Left lung (tissue), 10 donors: ENCODE measurements around the gene RASGEF1C. TPM values are rescaled to one million over a fixed set of nuclear protein-coding genes. Genes with fewer than 3 reads are reported as not detected.
A peak's percentile ranks its signal among the peaks of the same experiment; 100 is the strongest.

Experiments
- ATAC-seq: fragments of 200-7000 bp; cut with Tn5 transposase; one replicate; pipeline ENCODE4 v1.9.1; 2020; ENCODE audit warnings: moderate library complexity
- DNase-seq, 4 donors: peaks; one replicate each; pipeline ENCODE4 v3.0.0-alpha.2; 2013 to 2020
- H3K27ac ChIP-seq, 2 donors: fragments of 200-600 bp; sonication (generic) in 1 of 2; one replicate each; pipeline versions ENCODE4 v1.5.0 to v1.8.0; 2020 to 2021
- H3K27me3 ChIP-seq, 2 donors: fragments of 200-600 bp; sonication (generic) in 1 of 2; one replicate each; pipeline versions ENCODE4 v1.5.0 to v1.8.0; 2020 to 2021
- H3K36me3 ChIP-seq, 2 donors: fragments of 200-600 bp; sonication (generic) in 1 of 2; one replicate each; pipeline versions ENCODE4 v1.5.0 to v1.8.0; 2020 to 2021
- H3K4me1 ChIP-seq, 2 donors: fragments of 200-600 bp; one replicate each; pipeline ENCODE4 v1.8.0; 2021
- H3K4me3 ChIP-seq, 2 donors: fragments of 200-600 bp; sonication (generic) in 1 of 2; one replicate each; pipeline versions ENCODE4 v1.5.0 to v1.8.0; 2020 to 2021; ENCODE audit warnings: mild to moderate bottlenecking in 1 of 2
- H3K9me3 ChIP-seq, 2 donors: fragments of 200-600 bp; sonication (generic) in 1 of 2; one replicate each; pipeline versions ENCODE4 v1.5.0 to v1.8.0; 2020 to 2021
- intact Hi-C, 2 donors: fragments of 100-400 bp; cut with DNase I; formaldehyde crosslinking; loops; one replicate each; pipeline versions ENCODE4 v1.11.2 to v1.14.2; 2022
- polyA plus RNA-seq, 6 donors: library from polyadenylated mRNA; unstranded; fragments of 120-200 nt; gene quantifications; one replicate each; pipeline ENCODE4 v1.2.1, GENCODE V29; 2013; ENCODE audit not compliant: insufficient read length in 6 of 6
- total RNA-seq, 2 donors: library from RNA; stranded (reverse); fragmentation: NEBNext Ultra II Directional; extraction: Animal tissue kit (Norgen Biotek cat#: 25700); gene quantifications; one replicate each; pipeline ENCODE4 v1.2.1, GENCODE V29; 2021
- TF ChIP-seq, protein P1 (sequence below), 2 donors: fragments of 200-600 bp; sonication (generic) in 1 of 2; IDR thresholded peaks; one replicate each; pipeline versions ENCODE4 v1.5.0 to v1.8.0; 2021; ENCODE audit warnings: antibody characterized with exemption in 2 of 2
- donor health status: DM: no; HTN: yes; CAD: no.
- donor health status: DM: no; HTN: no; CAD: no.

The RASGEF1C gene
- total and polyA plus RNA-seq, 8 donors: 0.09 to 0.34 (median 0.17) TPM; not detected in 3

DNA sequence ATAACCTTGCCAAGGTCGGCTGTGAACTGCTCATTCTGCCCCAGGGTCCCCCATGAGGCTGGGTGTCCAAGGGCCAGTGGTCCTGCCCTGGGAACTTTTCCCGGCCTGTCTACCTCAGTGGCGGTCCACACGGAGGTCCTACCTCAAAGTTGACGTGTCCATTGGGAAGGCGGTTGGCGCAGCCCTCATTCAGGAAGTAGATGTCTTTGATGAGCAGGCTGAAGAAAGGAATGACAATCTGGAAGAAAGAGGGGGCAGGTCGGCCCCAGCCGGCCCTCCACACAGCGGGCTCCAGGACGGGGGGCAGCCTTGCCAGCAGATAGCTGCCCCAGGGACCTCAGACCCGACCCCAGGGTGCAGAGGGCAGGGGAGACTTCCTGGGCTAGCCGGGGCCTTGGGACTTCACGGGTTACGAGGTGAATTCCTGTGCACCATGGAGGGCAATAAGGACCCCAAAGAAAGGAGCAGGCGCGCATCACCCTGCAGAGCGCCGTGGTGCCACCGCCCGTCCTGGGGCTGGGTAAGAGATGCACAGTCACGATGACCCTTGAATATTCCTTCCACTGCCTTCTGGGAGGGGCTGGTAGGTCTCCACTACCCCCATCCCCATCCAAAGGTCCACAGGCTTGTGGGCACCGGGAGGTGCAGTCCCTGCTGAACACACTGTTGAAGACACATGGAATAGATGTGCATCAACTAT, 94.6 kb downstream of the RASGEF1C start:
- H3K4me3 ChIP-seq: no peak overlapping the region
- intact Hi-C loops: no loop called here
- no peaks in the 10 kb centered on the region for H3K4me1 ChIP-seq
- TF ChIP-seq, protein P1, sequence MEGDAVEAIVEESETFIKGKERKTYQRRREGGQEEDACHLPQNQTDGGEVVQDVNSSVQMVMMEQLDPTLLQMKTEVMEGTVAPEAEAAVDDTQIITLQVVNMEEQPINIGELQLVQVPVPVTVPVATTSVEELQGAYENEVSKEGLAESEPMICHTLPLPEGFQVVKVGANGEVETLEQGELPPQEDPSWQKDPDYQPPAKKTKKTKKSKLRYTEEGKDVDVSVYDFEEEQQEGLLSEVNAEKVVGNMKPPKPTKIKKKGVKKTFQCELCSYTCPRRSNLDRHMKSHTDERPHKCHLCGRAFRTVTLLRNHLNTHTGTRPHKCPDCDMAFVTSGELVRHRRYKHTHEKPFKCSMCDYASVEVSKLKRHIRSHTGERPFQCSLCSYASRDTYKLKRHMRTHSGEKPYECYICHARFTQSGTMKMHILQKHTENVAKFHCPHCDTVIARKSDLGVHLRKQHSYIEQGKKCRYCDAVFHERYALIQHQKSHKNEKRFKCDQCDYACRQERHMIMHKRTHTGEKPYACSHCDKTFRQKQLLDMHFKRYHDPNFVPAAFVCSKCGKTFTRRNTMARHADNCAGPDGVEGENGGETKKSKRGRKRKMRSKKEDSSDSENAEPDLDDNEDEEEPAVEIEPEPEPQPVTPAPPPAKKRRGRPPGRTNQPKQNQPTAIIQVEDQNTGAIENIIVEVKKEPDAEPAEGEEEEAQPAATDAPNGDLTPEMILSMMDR (IDR thresholded peaks at IDR 0.05): no peak
- ATAC-seq (no peak), DNase-seq (peak in 2 of 4 donors; percentile 23 to 56)
- no peak overlapping the region for H3K27ac ChIP-seq
- H3K36me3 ChIP-seq: no peaks in the 10 kb centered on the region
- H3K9me3 ChIP-seq: no peaks in the 10 kb centered on the region
- peaks cover 0 to 23% of the 10 kb centered on the region in 2 donors for H3K27me3 ChIP-seq

DNA sequence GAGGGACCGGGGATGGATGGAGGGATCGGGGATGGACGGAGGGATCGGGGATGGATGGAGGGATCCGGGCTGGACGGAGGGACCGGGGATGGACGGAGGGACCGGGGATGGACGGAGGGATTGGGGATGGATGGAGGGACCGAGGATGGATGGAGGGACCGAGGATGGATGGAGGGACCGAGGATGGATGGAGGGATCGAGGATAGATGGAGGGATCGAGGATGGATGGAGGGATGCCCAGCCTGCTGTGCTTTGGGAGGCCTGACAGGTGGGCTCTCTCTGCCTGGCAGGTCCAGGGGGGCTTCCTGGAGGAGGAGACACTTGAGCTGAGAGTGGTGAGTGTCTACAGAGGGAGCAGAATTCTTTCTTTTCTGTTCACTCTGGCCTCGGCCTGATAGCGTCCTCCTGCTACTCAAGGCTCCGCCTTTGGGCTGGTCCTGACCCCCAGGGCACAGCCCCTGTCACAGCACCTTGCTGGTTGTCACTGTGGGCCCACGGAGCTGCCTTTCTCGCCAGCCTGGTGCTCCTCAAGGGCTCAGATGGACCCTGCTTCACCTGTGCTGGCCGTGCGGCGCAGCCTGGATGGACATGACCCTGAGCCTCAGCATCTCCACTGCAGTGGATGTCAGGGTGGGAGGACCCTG, 95.2 kb downstream of the RASGEF1C start:
- no peak overlapping the region for H3K27ac ChIP-seq
- no peaks in the 10 kb centered on the region for H3K4me1 ChIP-seq
- ATAC-seq (no peak), DNase-seq (peak in 1 of 4 donors; percentile 47)
- peaks cover 0 to 16% of the 10 kb centered on the region in 2 donors for H3K27me3 ChIP-seq
- H3K9me3 ChIP-seq: peaks cover 0 to 2% of the 10 kb centered on the region in 2 donors
- no peak overlapping the region for H3K4me3 ChIP-seq
- TF ChIP-seq, protein P1 (IDR thresholded peaks at IDR 0.05): no peak
- intact Hi-C loops: no loop called here
- H3K36me3 ChIP-seq: no peaks in the 10 kb centered on the region

DNA sequence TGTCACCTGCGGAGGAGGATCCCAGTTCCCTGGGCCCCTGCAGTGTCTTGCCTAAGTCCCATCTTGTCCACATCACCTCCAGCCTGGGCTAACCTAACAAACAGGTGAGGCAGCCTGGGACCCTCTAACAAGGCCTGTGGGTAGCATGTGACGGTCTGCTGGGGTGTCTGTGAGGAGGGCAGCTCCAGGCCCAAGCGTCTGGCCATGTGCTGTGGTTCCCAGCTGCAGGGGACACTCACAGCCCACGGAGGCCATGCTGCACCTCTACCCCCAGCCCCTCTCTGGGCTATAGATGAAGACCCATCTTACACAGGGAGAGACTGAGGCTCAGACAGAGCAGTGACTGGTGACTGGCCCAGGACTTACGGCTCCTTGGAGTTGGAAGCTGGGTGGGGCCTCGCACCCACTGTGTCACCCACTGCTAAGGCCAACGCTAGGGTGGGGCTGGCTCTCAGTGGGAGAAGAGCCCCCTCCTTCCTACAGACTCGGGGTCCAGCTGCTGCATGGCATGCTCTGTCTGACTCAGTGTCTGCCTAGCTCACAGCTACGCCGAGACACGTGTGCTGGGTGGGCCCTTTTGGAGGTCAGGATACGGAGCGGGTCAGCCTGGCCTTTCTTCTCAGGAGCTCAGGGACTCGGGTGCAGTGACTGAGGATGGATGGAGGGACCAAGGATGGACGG, 96.7 kb downstream of the RASGEF1C start:
- peak in 1 of 4 donors; percentile 30 for DNase-seq
- TF ChIP-seq, protein P1 (IDR thresholded peaks at IDR 0.05): no peak
- intact Hi-C loops: no loop called here
- Histone ChIP-seq H3K36me3 (no peaks in the 10 kb centered on the region), H3K27me3 (peaks cover 0 to 6% of the 10 kb centered on the region in 2 donors), H3K9me3 (peaks cover 0 to 15% of the 10 kb centered on the region in 2 donors), H3K4me1 (no peaks in the 10 kb centered on the region), H3K27ac (no peak overlapping the region), H3K4me3 (no peak overlapping the region)
- no peak for ATAC-seq

DNA sequence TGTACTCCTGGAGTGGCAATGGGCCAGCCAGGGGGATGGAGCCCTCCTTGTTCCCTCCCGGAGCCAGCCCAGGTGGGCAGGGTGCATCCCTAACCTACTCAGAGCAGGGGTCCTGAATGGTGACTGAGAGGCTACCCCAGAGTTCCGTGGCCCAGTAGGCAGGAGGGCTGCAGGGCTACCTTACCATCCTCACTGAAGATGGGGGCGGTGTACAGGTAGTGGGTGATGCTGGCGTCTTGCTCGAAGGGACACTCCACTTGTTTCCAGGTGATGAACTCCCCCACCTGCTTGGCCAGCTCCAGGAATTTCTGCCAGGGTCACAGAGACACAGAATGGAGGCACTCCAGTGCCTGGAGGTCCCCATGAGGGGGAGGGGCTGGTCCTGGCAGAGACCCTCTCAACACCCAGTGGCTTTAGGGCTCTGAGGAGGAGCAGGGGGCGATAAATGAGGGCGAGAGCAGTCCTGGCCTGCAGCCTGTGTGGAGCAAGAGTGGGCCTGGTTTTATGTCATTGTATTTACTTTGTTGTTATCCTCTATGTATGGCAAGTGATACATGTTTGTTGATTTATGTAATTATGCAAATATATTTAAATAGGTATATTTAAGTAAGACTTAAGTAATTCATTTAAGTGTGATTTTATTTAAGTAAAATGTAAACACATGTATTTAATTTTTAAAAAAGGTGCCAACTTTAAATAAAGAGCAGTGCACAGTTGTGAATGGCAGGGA, 97.6 kb downstream of the RASGEF1C start:
- peaks cover 0 to 24% of the 10 kb centered on the region in 2 donors for H3K9me3 ChIP-seq
- TF ChIP-seq, protein P1 (IDR thresholded peaks at IDR 0.05): no peak
- H3K4me1 ChIP-seq: no peaks in the 10 kb centered on the region
- intact Hi-C loops: no loop called here
- peak in 1 of 4 donors; percentile 32 for DNase-seq
- H3K27me3 ChIP-seq: peaks cover 0 to 6% of the 10 kb centered on the region in 2 donors
- H3K36me3 ChIP-seq: no peaks in the 10 kb centered on the region
- no peak overlapping the region for H3K4me3 ChIP-seq
- ATAC-seq: no peak
- H3K27ac ChIP-seq: no peak overlapping the region
